HCT116 (cell line): ENCODE results near the gene FBP1. TPM values are rescaled to one million over a fixed set of nuclear protein-coding genes. Genes with fewer than 3 reads are reported as not detected.

Source experiments
- ATAC-seq: fragments of 200-7000 bp; cut with Tn5 transposase; 2 replicates; pipeline ENCODE4 v1.9.1; 2020; ENCODE audit warnings: mild to moderate bottlenecking, moderate library complexity
- BruUV-seq: library from RNA; stranded (reverse); fragments of 400-500 nt; replicated peaks from 2 replicates; lab custom pipeline; 2021; lab: Mats Ljungman, UMichigan
- CTCF ChIA-PET: fragments of 300-600 bp; sonication (Branson Sonifier 250); formaldehyde crosslinking; loops from one replicate; lab custom pipeline; 2021; ENCODE audit warnings: antibody characterized with exemption; lab: Charles Lee
- POLR2A ChIA-PET: fragments of 300-600, 350-600 bp; sonication (Branson Sonifier 250); formaldehyde crosslinking; loops from one replicate; lab custom pipeline; 2021; ENCODE audit warnings: antibody characterized with exemption; lab: Charles Lee
- RAD21 ChIA-PET, 2 experiments: fragments of 300-600 bp; sonication (Branson Sonifier 250); formaldehyde crosslinking; loops; one replicate each; lab custom pipeline; 2023; ENCODE audit warnings: low total read pairs in 2 of 2; ENCODE audit not compliant: uncharacterized antibody in 2 of 2, unreplicated experiment in 2 of 2, low non-redundant PET in 1 of 2; lab: Charles Lee
- DNase-seq: peaks from one replicate; pipeline ENCODE4 v3.0.0-alpha.2; 2010; ENCODE audit warnings: low read depth, low spot score
- H2AFZ ChIP-seq: fragments of 200-600 bp; shearing (Covaris generic), sonication (generic); 2 replicates; pipeline ENCODE4 v1.6.1; 2017; ENCODE audit warnings: low read depth, mixed run types, mixed read lengths, antibody characterized with exemption, low read length; ENCODE audit not compliant: poor library complexity, severe bottlenecking
- H3K27ac ChIP-seq: 2 replicates; pipeline ENCODE4 v1.5.1; 2012; ENCODE audit warnings: low read depth, low read length
- H3K27me3 ChIP-seq: fragments of 200-600 bp; sonication (generic); 2 replicates; pipeline ENCODE4 v1.6.1; 2016; ENCODE audit warnings: mixed run types, low read length, mixed read lengths; ENCODE audit not compliant: insufficient read depth
- H3K36me3 ChIP-seq, 2 experiments: fragments of 200-500 bp in 1 of 2; fragments of 200-600 bp in 1 of 2; sonication (Bioruptor generic) in 1 of 2; sonication (generic) in 1 of 2; 2 replicates each; pipeline versions ENCODE4 v1.5.1 to v1.6.1; 2014 to 2016; ENCODE audit warnings: low read length in 2 of 2, inconsistent platforms in 1 of 2, mixed read lengths in 1 of 2, mixed run types in 1 of 2; ENCODE audit not compliant: insufficient read depth in 2 of 2, control insufficient read depth in 1 of 2
- H3K4me1 ChIP-seq, 2 experiments: fragments of 200-600 bp in 1 of 2; sonication (generic) in 1 of 2; 2 replicates each; pipeline versions ENCODE4 v1.5.1 to v1.6.1; 2012 to 2017; ENCODE audit warnings: low read length in 2 of 2, inconsistent platforms in 1 of 2, mild to moderate bottlenecking in 1 of 2, mixed read lengths in 1 of 2, mixed run types in 1 of 2, moderate library complexity in 1 of 2; ENCODE audit not compliant: insufficient read depth in 2 of 2, control insufficient read depth in 1 of 2
- H3K4me2 ChIP-seq: fragments of 200-600 bp; sonication (generic); 2 replicates; pipeline ENCODE4 v1.6.1; 2017; ENCODE audit warnings: mixed run types, low read length, mixed read lengths
- H3K4me3 ChIP-seq, 2 experiments: fragments of 200-600 bp in 1 of 2; sonication (generic) in 1 of 2; replicated peaks in 1 of 2; 2 replicates each; pipeline ENCODE4 v1.5.1; 2011 to 2016; ENCODE audit warnings: low read length in 2 of 2, control low read depth in 1 of 2, low read depth in 1 of 2, mild to moderate bottlenecking in 1 of 2, mixed read lengths in 1 of 2, mixed run types in 1 of 2
- H3K79me2 ChIP-seq: fragments of 200-600 bp; sonication (generic); 2 replicates; pipeline ENCODE4 v1.6.1; 2017; ENCODE audit warnings: mild to moderate bottlenecking, mixed run types, low read length, moderate library complexity, mixed read lengths; ENCODE audit not compliant: insufficient read depth
- H3K9ac ChIP-seq: fragments of 200-600 bp; sonication (generic); 2 replicates; pipeline ENCODE4 v1.6.1; 2016; ENCODE audit warnings: low read length, mixed read lengths
- H3K9me2 ChIP-seq: fragments of 200-600 bp; sonication (generic), shearing (Covaris generic); 2 replicates; pipeline ENCODE4 v1.6.1; 2017; ENCODE audit warnings: mixed run types, mild to moderate bottlenecking, moderate library complexity; ENCODE audit not compliant: insufficient read depth
- H3K9me3 ChIP-seq, 2 experiments: fragments of 200-500 bp in 1 of 2; fragments of 200-600 bp in 1 of 2; sonication (Bioruptor generic) in 1 of 2; sonication (generic) in 1 of 2; 2 replicates each; pipeline ENCODE4 v1.6.1; 2014 to 2017; ENCODE audit warnings: low read length in 2 of 2, mixed read lengths in 2 of 2, inconsistent platforms in 1 of 2, low read depth in 1 of 2, mild to moderate bottlenecking in 1 of 2, mixed run types in 1 of 2, moderate library complexity in 1 of 2; ENCODE audit not compliant: control insufficient read depth in 1 of 2, insufficient read depth in 1 of 2
- H4K20me1 ChIP-seq: fragments of 200-600 bp; sonication (generic), shearing (Covaris generic); 2 replicates; pipeline ENCODE4 v1.6.1; 2017; ENCODE audit warnings: mixed run types, mild to moderate bottlenecking, moderate library complexity; ENCODE audit not compliant: insufficient read depth
- CBX3 ChIP-seq: IDR thresholded peaks from 2 replicates; pipeline ENCODE4 v1.6.1; 2012; ENCODE audit warnings: low read depth
- EGR1 ChIP-seq: IDR thresholded peaks from 2 replicates; pipeline ENCODE4 v1.6.1; 2012; ENCODE audit warnings: low read depth
- EZH2 ChIP-seq: fragments of 200-600 bp; sonication (generic); IDR thresholded peaks from 2 replicates; pipeline ENCODE4 v1.6.1; 2017; ENCODE audit warnings: antibody characterized with exemption, mixed run types
- EZH2phosphoT487 ChIP-seq: fragments of 200-600 bp; IDR thresholded peaks from 2 replicates; pipeline ENCODE4 v1.6.1; 2018; ENCODE audit warnings: antibody characterized with exemption, borderline replicate concordance
- FOSL1 ChIP-seq: IDR thresholded peaks from 2 replicates; pipeline ENCODE4 v1.6.1; 2012; ENCODE audit warnings: low read depth
- JUND ChIP-seq: IDR thresholded peaks from 2 replicates; pipeline ENCODE4 v1.6.1; 2012
- RAD21 ChIP-seq: IDR thresholded peaks from 2 replicates; pipeline ENCODE4 v1.6.1; 2012; ENCODE audit warnings: low read depth, mild to moderate bottlenecking
- SIN3A ChIP-seq: IDR thresholded peaks from 2 replicates; pipeline ENCODE4 v1.6.1; 2012; ENCODE audit warnings: low read depth
- TCF7L2 ChIP-seq: IDR thresholded peaks from 2 replicates; pipeline ENCODE4 v1.7.0; 2011; ENCODE audit warnings: borderline replicate concordance, inconsistent platforms; ENCODE audit not compliant: insufficient read depth, insufficient read length; ENCODE audit errors: extremely low read depth
- ZFX ChIP-seq: fragments of 450-650 bp; IDR thresholded peaks from 2 replicates; pipeline ENCODE4 v1.6.1; 2017
- ZNF274 ChIP-seq: fragments of 200-500 bp; sonication (Bioruptor generic); IDR thresholded peaks from 2 replicates; pipeline ENCODE4 v1.6.1; 2014; ENCODE audit warnings: mild to moderate bottlenecking, low read depth, low read length, inconsistent platforms
- intact Hi-C: fragments of 100-400 bp; cut with micrococcal nuclease; formaldehyde crosslinking; loops from 2 replicates; pipeline ENCODE4 v1.10.0; 2022
- total RNA-seq: library from RNA; stranded (reverse); gene quantifications from one replicate; pipeline ENCODE4 v1.2.1, GENCODE V29; 2021; ENCODE audit not compliant: unreplicated experiment
- TF ChIP-seq, protein P1 (sequence below), 3 experiments: fragments of 200-600 bp in 1 of 3; sonication (generic) in 1 of 3; IDR thresholded peaks in 2 of 3; conservative IDR thresholded peaks in 1 of 3; 2 replicates each; pipeline ENCODE4 v1.5.1; 2012 to 2017; ENCODE audit warnings: low read depth in 2 of 3, low read length in 2 of 3, antibody characterized with exemption in 1 of 3, borderline replicate concordance in 1 of 3, control low read depth in 1 of 3, mild to moderate bottlenecking in 1 of 3, mixed read lengths in 1 of 3, mixed run types in 1 of 3, moderate library complexity in 1 of 3; ENCODE audit not compliant: insufficient read depth in 1 of 3
- TF ChIP-seq, protein P2 (sequence below): IDR thresholded peaks from 2 replicates; pipeline ENCODE4 v1.6.1; 2012
- TF ChIP-seq, protein P3 (sequence below): IDR thresholded peaks from 2 replicates; pipeline ENCODE4 v1.6.1; 2011; ENCODE audit warnings: mild to moderate bottlenecking, low read length, moderate library complexity; ENCODE audit not compliant: insufficient replicate concordance; ENCODE audit errors: extremely low read depth

FBP1 gene
- total RNA-seq, 1 experiment from 2014 or later, result 0.42 TPM

DNA sequence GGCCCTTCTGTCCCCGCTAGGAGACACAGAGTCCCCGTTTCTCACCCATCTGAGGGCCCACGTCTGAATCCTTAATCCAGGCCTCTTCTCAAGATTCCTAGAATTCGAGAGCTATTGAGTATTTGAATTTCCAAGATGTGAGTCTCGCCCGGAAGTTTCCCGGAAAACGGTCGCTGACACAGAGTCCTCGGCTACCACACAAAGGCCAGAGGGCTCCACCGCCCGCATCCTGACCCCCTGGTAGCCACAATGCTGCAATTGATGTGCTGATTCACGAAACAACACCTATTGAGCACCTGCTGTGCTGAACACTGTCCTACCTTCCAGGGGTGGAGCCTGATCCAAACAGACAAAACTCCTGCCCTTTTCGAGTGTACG, 670 bp upstream of the FBP1 start:
- DNase-seq, result no peak
- ChIA-PET CTCF (interaction anchor here (1.1 kb wide), 1 partner anchor 29 kb away, joined by 4 read pairs; no protein-coding TSS in a partner anchor), POLR2A (interaction anchor here (0.7 kb wide), 1 partner anchor 486 kb away, joined by 6 read pairs; no protein-coding TSS in a partner anchor), RAD21 (no interaction called here)
- no peaks in the 10 kb centered on the region for H3K36me3 ChIP-seq
- H3K79me2 ChIP-seq, result no peaks in the 10 kb centered on the region
- no peak overlapping the region for H3K27ac ChIP-seq
- H3K4me3 ChIP-seq, result no peak overlapping the region
- H3K9ac ChIP-seq, result no peak overlapping the region
- H2AFZ ChIP-seq, result no peak overlapping the region
- BruUV-seq, result no TSS peak
- intact Hi-C loops, result no loop called here
- no peaks in the 10 kb centered on the region for H3K4me1 ChIP-seq
- no peak for TF ChIP-seq FOSL1
- TF ChIP-seq EZH2phosphoT487, result no peak
- TF ChIP-seq EZH2, result no peak
- TF ChIP-seq JUND, result no peak
- TF ChIP-seq SIN3A, result no peak
- TF ChIP-seq ZFX, result no peak
- TF ChIP-seq CBX3, result no peak
- no peak for TF ChIP-seq ZNF274
- TF ChIP-seq, protein P1, sequence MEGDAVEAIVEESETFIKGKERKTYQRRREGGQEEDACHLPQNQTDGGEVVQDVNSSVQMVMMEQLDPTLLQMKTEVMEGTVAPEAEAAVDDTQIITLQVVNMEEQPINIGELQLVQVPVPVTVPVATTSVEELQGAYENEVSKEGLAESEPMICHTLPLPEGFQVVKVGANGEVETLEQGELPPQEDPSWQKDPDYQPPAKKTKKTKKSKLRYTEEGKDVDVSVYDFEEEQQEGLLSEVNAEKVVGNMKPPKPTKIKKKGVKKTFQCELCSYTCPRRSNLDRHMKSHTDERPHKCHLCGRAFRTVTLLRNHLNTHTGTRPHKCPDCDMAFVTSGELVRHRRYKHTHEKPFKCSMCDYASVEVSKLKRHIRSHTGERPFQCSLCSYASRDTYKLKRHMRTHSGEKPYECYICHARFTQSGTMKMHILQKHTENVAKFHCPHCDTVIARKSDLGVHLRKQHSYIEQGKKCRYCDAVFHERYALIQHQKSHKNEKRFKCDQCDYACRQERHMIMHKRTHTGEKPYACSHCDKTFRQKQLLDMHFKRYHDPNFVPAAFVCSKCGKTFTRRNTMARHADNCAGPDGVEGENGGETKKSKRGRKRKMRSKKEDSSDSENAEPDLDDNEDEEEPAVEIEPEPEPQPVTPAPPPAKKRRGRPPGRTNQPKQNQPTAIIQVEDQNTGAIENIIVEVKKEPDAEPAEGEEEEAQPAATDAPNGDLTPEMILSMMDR (IDR thresholded peaks at IDR 0.05 in 2 of 3, conservative IDR thresholded peaks at IDR 0.05 in 1 of 3; ENCODE audit: borderline replicate concordance in 1 of 3, insufficient read depth in 1 of 3, low read depth in 2 of 3, low read length in 2 of 3), result no peak
- TF ChIP-seq TCF7L2, result no peak
- TF ChIP-seq, protein P2, sequence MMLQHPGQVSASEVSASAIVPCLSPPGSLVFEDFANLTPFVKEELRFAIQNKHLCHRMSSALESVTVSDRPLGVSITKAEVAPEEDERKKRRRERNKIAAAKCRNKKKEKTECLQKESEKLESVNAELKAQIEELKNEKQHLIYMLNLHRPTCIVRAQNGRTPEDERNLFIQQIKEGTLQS, result no peak
- no peak for TF ChIP-seq RAD21
- no peak for TF ChIP-seq EGR1
- TF ChIP-seq, protein P3, sequence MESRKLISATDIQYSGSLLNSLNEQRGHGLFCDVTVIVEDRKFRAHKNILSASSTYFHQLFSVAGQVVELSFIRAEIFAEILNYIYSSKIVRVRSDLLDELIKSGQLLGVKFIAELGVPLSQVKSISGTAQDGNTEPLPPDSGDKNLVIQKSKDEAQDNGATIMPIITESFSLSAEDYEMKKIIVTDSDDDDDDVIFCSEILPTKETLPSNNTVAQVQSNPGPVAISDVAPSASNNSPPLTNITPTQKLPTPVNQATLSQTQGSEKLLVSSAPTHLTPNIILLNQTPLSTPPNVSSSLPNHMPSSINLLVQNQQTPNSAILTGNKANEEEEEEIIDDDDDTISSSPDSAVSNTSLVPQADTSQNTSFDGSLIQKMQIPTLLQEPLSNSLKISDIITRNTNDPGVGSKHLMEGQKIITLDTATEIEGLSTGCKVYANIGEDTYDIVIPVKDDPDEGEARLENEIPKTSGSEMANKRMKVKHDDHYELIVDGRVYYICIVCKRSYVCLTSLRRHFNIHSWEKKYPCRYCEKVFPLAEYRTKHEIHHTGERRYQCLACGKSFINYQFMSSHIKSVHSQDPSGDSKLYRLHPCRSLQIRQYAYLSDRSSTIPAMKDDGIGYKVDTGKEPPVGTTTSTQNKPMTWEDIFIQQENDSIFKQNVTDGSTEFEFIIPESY, result no peak
- no peaks in the 10 kb centered on the region for H4K20me1 ChIP-seq
- no peaks in the 10 kb centered on the region for H3K27me3 ChIP-seq
- no peak overlapping the region for H3K4me2 ChIP-seq
- no peaks in the 10 kb centered on the region for H3K9me2 ChIP-seq
- ATAC-seq, result no peak
- no peaks in the 10 kb centered on the region for H3K9me3 ChIP-seq
